ENCODE measurements around the gene PUSL1.
"Not testable (repeated sequence)": the region's sequence is repeated elsewhere in the genome, so short reads cannot be mapped to it uniquely, and the experiment has no call there.

PUSL1 gene

DNA sequence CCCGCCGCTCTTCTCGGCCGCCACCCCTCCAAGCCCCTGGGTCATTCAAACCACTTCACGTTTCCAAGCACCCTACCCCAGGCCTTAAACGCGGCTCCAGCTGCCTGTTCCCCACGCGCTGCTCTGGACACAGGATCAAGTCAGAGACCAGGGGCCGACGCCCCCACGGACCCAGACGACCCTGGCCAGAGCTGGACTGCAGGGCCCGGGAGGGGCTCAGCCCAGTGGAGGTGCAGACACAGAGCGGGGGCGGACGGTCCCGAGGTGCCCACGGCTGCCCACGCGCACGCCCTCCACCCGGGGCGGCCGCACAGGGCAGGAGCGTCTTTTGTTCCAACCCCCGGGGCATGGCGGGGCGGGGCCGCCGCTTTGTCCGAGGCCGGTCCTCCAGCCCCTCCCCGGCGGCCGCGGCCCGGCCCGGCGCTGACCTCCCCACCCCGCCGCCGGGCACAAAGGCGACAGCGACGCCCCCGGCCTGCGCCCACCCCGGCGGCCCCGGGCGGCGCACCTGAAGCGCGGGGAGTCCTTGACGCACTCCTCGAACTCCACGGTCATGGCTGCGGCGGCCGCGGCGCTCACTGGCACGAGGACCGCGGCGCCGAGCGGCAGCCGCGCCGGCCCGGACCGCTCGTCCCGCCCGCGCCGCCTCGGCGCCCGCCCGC is 1.0 kb upstream of the PUSL1 start:
- DNase-seq (ENCODE audit: insufficient read length, low spot score) = no peak
- FAIRE-seq = no peak

DNA sequence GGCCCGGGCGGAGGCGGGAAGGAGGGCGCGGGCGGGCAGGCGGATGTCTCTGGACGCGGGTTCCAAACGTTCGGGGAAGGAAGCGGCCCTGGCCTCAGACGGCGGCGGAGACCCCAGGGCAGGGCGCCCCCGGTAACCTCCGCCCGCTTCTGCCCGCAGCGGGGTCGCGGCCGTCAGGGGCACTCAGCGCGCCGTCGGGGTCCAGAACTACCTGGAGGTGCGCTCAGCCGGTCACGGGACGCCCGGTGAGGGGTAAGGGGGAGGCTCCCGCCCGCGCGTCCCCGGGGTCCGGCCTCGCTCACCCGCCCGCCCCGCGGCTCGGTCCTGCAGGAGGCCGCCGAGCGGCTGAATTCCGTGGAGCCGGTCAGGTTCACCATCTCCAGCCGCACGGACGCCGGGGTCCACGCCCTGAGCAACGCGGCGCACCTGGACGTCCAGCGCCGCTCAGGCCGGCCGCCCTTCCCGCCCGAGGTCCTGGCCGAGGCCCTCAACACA is 406 bp downstream of the PUSL1 start:
- no peak for FAIRE-seq

DNA sequence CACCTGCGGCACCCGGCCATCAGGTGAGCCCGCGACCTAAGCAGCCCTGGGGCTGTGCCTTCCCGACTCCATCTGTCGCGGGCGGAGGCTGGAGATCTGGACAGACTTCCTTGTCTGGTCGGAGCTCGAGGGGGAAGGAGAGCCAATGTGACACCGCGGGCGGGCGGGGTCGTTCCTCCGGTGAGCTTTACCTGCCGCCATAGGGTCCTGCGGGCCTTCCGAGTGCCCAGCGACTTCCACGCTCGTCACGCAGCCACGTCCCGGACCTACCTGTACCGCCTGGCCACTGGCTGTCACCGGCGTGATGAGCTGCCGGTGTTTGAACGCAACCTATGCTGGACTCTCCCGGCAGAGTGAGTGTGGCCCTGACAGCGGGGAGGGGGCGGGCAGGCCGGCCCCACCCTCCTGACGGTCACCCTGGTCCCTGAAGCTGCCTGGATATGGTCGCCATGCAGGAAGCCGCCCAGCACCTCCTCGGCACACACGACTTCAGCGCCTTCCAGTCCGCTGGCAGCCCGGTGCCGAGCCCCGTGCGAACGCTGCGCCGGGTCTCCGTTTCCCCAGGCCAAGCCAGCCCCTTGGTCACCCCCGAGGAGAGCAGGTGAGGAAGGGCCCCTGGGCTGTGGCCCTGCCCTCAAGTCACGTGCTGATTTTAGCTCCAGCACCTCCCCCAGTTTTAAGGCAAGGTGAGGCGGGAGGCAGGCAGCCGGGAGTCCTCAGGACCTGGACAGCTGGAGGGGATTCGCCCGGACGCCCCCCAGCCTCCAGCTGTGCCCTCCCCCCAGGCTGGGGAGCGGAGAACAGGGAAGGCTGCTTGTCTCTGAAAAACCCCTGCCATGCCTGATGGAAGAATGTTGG is 1.1 kb downstream of the PUSL1 start:
- FAIRE-seq (no peak), DNase-seq (ENCODE audit: insufficient read length, low spot score) (no peak)

More for the DNA sequence above, 406 bp downstream of the PUSL1 start:
- no peak for DNase-seq (ENCODE audit: insufficient read length, low spot score)

DNA sequence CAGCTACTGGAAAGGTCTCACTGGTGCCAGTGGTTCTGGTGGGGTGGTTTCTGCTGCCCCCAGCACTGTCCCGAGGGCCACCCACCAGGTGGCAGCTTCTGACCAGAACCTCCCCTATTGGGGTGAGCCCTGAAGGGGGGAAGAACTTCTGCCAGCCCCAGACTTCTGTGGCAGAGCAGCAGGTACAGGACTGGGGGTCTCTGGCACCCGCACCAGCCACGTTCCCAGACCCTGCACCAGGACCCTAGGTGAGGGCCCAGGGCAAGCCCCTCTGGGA is 1.6 kb downstream of the PUSL1 start:
- DNase-seq (ENCODE audit: insufficient read length, low spot score) (no peak), FAIRE-seq (no peak)

DNA sequence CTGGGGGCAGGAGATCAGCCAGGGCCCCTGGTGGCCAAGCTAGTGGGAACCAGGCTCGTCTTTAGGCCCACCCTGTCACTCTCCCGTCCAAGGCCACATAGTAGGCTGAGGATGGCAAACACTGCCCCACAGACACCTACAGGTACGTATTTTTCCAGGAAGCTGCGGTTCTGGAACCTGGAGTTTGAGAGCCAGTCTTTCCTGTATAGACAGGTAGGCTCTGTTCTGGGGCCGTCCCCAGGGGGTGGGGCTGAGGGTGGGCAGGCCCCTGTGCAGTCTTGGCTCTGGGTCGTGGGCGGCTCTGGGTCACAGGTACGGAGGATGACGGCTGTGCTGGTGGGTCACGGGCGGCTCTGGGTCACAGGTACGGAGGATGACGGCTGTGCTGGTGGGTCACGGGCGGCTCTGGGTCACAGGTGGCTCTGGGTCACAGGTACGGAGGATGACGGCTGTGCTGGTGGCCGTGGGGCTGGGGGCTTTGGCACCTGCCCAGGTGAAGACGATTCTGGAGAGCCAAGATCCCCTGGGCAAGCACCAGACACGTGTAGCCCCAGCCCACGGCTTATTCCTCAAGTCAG is 2.2 kb downstream of the PUSL1 start:
- FAIRE-seq (no peak), DNase-seq (ENCODE audit: insufficient read length, low spot score) (no peak)

DNA sequence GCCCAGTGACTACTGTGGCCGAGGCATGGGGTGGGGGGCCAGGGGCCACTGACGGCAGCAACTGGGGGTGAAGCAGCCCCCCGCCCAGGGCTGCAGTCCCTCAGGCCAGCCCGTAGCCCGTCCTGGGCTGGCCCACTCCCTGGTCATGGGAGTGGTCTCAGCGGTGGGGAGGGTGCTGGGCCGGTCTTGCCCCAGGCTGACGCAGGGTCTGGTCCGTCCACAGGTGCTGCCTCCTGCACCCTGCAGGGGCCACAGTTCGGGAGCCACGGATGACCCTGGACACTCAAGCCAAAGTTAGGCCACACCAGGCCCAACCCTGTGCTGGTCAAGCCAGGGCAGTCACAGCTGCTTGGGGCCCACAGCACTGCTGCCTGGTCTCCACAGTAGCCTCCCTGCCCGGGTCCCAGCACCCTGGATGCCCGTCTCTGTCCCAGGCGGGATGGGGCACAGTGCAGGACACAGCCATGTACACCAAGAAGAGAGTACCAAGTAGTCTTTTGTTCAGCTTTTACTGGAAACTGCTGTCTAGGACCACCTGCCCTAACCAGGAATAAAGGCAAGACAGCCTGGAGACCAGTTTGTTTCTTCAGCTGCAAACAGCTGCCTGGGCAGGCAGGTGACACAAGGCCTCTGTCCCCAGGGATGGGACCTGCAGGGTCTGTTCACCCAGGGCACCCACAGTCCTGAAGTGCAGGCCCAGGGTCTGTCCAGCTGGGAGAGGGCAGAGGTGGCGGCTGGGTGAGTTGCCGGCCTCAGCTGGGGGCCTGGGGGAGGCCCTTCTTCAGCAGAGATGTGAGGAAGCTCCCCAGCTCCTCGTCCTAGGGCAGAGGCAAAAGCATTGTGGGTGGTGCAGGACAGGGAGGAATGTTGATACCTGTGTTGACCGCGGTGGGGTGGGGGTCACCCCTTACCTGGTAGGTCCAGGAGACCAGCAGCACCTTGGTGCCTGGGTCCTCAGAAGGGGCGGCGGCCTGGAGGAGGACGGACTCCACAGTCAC is 3.0 kb downstream of the PUSL1 start:
- DNase-seq (ENCODE audit: insufficient read length, low spot score) = no peak

DNA sequence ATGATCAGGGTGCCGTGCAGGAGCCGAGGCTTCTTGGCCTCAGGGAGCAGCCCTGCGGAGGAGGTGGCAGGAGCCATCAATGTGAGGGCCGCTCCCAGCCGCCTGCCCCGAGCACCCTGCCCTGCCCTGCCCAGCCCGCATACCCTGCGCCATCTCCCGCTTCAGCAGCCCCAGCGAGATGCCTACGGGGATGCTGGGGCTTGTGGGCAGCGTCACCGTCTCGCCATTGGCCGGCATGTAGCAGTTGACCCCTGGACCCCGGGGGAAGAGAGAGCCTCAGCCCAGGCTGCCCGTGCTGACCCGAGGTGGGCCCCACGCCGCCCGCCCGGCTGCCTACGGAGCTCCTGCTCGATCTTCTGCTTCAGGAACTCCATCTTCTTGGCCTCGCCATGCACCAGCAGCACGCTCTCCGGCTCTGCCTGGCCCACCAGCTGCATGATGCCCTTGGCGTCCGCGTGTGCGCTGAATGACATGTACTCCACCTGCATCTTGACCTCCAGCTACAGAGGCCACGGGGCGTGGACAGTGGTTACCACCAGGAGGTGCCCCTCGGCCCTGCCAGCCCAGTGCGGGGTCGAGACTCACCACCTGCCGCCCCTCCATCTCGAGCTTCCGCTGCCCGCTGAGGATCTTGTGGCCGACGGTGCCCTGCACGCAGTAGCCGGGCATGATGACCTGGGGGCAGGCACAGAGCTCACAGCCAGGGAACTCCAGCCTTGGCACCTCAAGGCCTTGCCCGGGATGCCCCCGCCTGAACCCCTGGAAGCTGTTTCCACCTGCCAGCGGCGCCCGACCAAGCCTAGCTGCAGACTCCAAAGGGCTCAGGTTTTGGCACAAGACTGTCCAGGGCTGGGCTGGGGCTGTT is 4.3 kb downstream of the PUSL1 start:
- DNase-seq (ENCODE audit: insufficient read length, low spot score) (no peak), FAIRE-seq (no peak)

More for the DNA sequence above, 3.0 kb downstream of the PUSL1 start:
- FAIRE-seq = no peak

DNA sequence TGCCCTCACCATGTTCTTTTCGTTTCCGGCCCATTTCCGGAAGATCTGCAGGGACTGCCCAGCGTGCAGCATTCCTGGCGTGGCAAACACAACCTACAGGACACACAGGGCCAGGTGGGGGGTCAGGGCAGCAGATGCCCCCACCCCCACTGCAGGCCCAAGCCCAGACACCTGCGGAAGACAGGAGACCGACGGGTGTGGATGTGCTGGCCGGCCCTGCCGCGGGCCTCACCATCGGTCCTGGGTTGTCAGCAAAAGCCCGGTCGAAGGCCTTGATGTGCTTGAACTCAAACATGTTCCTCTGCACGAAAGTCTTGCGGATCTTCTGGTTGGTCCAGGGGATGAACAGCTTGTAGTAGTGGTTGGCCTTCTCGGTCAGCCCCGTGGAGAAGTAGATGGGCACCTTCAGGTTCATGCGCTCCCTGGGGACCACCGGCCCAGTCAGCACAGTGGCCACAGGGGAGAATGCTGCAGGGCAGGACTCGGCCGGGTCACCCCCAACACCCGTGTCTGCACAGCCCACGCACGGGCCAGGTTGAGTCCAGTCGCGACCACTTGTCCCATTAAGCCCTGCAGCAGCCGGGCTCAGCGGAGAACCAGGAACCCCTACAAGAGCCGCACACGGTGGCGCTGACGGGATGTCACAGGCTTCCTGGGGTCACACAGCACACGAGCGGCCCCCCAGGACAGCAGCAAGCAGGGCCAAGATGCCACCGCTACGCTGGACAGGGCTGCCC is 5.3 kb downstream of the PUSL1 start:
- FAIRE-seq (no peak), DNase-seq (ENCODE audit: insufficient read length, low spot score) (no peak)

DNA sequence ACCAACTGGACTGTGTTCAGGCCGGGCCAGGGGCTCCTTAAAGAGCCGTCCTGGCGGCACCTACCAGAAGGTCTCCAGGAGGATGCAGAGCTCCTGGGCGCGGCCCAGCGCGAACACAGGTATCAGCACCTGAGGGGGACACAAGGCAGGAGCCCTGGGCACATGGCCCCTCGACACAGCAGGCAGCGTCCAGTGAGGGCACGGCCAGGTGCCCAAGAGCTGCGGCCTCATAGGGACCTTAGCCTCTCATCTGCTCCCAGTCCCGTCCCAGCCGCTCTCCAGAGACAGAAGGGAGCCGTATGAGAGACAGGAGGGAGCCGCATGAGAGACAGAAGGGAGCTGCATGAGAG is 5.8 kb downstream of the PUSL1 start:
- FAIRE-seq = no peak

DNA sequence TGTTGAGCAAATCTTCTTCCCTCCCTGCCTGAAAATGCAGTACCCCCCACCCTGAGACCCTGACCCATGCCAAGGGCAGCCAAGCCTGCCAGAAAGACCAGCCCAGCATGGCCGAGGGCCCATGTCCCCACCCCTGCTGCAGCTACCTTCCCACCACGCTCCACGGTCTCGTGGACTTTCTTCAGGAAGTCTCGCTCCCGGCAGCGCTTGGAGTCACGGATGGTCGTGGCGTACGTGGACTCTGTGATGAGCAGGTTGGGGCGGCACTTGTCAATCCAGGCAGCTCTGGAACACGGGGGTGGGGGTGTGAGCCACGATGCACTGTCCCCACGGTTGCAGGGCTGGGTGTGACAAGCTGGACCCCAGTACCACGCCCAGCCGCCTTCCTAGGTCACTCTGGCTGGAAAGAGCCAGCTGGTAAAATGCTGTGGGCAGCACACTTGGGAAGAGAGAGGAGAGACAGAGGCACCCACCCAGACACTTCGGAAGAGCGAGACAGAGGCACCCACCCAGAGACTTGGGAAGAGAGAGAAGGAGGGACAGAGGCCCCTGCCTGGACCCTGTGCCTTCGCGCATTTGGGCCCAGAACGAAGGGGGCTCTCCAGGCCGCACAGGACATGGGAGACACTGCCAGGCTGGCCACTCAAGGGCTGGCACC is 6.4 kb downstream of the PUSL1 start:
- FAIRE-seq (no peak), DNase-seq (ENCODE audit: insufficient read length, low spot score) (no peak)

More for the DNA sequence above, 5.8 kb downstream of the PUSL1 start:
- no peak for DNase-seq (ENCODE audit: insufficient read length, low spot score)

DNA sequence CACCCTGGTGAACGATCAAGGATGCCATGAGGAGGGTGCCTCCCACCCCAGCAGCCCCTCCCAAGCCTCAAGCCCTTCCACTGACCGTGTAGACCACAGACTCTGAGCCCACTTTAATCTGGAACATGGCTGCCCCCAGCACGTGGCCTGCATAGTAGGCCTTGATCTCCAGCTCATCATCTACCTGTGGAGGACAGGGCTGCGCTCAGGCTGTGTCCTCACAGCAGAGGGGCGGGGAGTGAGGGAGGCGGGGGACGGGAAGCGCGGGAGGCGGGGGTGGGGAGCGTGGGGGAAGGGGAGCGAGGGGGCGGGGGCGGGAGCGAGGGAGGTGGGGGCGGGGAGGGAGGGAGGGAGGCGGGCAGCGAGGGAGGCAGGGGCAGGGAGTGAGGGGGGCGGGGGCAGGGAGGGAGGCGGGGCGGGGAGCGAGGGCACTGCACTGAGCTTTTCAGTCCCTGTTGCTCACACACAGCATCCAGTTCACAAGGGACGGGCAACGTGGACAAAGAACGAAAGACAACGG is 7.1 kb downstream of the PUSL1 start:
- FAIRE-seq = no peak

DNA sequence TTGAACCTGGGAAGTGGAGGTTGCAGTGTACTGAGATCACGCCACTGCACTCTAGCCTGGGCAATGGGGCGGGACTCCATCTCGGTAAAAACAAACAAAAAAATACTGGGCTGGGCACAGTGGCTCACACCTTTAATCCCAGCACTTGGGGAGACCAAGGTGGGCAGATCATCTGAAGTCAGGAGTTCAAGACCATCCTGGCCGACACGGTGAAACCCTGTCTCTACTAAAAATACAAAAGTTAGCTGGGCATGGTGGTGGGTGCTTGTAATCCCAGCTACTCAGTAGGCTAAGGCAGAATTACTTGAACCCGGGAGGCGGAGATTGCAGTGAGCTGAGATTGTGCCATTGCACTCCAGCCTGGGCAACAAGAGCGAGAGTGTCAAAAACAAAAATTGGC is 7.8 kb downstream of the PUSL1 start:
- not testable (repeated sequence) for FAIRE-seq; DNase-seq (ENCODE audit: insufficient read length, low spot score)

More for the DNA sequence above, 7.1 kb downstream of the PUSL1 start:
- DNase-seq (ENCODE audit: insufficient read length, low spot score) = no peak

DNA sequence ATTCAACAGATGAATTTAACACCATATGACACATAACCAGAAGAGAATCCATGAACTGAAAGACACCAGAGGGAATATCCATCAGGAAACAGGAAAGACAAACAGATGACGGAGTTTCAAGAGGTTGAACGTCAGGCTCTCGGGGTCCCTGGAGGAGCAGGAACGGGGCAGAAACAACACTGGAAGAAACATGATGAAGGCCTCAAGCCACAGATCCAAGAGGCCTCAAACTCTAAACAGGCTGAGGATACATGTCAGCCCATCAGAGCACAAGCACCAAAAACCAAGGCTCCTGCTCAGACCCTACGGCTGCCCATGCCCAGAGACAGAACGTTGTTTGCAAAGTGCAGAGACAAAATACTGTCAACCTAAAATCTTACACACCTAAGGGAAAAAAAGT is 9.0 kb downstream of the PUSL1 start:
- FAIRE-seq (no peak), DNase-seq (ENCODE audit: insufficient read length, low spot score) (no peak)

DNA sequence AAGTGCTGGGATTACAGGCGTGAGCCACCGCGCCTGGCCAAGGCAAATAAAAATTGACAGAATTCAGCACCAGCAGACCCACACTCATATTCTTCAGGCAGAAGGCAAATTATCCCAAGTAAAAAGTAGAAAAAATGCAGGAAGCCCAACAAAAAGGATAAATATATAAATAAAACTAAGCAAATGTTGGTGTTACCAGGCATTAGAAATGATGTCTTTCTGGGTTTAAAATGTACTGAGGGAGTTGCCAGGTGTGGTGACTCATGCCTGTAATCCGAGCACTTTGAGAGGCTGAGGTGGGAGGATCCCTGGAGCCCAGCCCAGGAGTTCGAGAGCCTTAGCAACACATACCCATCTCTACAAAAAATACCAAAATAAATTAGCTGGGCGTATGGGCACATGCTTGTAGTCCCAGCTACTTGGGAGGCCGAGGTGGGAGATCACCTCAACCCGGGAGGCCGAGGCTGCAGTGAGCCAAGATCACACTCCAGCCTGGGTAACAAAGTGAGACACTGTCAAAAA is 9.8 kb downstream of the PUSL1 start:
- FAIRE-seq = no peak
- DNase-seq (ENCODE audit: insufficient read length, low spot score) = no peak

DNA sequence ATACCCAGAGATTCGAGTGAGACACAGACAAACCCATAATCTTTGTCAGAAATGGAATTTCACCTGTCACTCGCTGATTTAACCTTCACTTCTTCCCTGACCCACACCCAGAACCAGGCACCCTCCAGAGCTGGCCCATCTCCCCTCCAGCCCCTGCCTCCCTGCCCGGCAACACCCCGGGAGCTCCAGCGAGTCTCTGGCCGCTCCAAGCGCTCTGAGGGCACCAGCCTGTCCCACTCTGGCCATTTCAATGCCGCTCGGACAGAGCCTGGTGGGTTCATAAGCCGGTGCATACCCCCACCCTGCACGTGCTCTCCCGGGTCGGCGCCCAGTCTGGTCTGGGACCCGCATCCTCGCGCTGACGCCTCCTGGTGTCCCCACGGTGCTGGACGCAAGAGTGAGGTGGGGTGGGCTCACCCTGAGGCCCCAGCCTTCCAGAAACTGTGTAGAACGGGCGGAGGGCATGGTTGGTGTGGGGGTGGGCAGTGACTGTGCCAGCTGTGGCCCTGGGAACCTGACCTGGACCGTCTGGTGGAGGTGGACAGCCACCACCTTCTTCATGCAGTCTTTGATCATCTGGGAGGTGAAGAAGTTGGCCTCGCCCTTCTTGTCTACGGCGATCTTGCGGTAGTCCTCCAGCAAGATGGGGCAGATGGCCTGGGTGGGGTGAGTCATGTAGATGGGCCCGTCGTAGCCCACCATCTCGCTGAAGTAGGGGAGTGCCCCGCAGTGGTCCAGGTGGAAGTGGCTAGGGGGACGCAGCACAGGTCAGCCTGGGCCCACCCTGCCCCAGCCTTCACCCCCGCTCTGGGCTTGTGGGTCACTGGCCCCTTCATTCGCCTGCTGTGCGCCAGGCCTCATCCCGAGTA is 10.6 kb downstream of the PUSL1 start:
- DNase-seq (ENCODE audit: insufficient read length, low spot score) (no peak), FAIRE-seq (no peak)

DNA sequence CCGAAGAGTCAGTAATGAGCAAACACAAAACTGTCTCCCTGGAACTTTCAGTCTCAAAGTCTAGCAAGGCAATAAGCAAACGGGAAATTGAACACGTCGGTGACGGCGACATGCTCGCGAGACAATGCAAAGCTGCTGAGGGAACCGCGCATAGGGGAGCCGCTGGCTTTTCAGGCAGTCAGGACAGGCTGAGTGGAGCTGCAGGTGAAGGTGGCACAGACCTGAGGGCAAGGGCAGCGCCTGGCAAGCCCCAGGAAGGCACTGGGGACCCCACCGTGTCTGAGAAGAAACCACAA is 11.2 kb downstream of the PUSL1 start:
- no peak for DNase-seq (ENCODE audit: insufficient read length, low spot score)
- no peak for FAIRE-seq

DNA sequence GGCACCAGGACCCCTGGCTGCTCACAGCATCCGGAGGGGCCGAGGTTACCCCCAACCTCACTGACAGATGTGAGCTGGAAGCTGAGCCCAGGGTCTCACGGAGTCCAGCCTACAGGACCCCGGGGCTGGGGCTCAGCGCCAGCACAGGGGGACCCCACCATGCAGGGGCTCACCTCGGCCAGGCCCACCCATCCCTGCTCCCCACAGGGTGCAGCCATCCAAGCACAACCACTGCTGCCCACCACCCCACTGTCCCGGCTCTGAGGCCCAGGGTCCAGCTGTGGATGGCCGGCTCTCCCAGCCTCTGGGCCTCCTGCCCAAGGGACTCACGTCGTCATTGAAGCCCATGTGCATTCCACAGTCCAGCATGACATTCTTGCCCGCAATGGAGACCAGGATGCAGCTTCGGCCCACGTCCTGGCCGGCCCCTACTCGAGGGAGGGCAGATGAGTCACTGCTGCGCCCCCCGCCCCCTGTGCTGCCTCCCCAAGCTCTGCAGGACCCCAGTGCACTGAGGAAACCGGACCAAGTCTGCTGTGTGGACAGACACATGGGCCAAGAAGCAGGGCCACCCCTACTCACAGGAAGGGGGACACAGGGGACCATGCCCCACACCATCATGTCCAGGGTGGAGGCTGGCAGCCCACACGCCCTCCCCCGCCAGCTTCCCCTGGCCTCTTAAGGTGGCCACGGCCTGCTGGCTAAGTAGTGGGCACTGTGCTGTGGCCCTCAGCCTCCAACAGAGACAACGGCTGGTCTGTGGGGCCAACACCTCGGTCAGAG is 12.5 kb downstream of the PUSL1 start:
- no peak for DNase-seq (ENCODE audit: insufficient read length, low spot score)
- FAIRE-seq = no peak
